Purkinje cell (primary cell): ENCODE measurements around the gene AREG. TPM values are rescaled to one million over a fixed set of nuclear protein-coding genes. Genes with fewer than 3 reads are reported as not detected.

Experiments
- polyA plus RNA-seq: library from polyadenylated mRNA; unstranded; fragments of >200 nt; fragmentation: Nextera tagmentation; gene quantifications from 2 replicates; pipeline ENCODE4 v1.2.1, GENCODE V29; 2014

AREG gene
- polyA plus RNA-seq = 1.8 TPM in 1 of 2 replicates, not detected in the other

GRCh38 chr4:74444891-74445642, at the start of gene AREG:
Gene AREG (plus strand): TSS chr4:74445136. CDS start chr4:74445346, 210 bp downstream.

Other genes starting within 250 kb of the AREG start
- gene EPGN, start 136.7 kb upstream of the AREG start, polyA plus RNA-seq = not detected in 2 replicates
- not detected in 2 replicates for gene EREG, start 80.0 kb upstream of the AREG start, polyA plus RNA-seq